ENCODE data around the gene SEMA5B.

Gene SEMA5B

DNA sequence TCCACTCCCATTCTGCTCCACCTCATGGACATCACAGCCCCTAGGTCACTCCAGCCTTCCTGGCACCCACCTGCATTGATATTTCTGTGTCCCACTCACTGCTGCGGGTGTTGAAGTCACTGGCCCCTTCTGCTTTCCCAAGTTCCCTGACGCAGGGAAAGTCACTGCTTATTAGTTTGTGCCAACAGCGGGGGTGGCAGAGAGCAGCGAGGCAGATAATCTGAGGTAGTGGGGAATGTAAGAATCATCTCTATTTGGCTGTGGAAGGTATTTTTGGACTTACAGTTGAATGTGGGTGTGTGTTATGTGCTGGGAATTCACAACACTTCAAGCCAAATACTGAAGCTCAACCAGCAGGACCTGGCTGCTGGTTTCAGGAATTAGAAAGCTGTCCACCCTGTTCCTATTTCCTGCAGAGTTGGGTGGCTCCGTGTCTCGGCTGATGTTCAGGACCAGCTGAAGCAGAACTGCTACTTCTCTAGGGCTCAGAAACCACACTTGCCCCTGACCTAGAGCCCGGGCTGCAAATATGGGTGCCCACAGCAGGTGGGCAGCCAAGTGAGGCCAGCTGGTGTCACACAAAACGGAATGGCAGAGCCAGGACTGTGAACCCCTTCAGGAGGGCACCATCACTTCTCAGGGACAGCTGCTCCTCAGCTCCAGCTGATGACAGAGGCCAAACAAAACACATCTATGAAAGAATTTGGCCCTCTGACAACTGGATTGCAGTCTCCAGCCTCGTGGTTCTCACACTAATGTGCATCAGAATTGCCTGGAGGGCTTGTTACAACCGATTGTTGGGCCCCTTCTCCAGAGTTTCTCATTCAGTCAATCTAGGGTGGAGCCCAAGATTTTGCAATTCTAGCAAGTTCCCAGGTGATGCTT is 57.7 kb downstream of the SEMA5B start:
- H3K9ac ChIP-seq = no peak overlapping the region
- TF ChIP-seq, protein P1, sequence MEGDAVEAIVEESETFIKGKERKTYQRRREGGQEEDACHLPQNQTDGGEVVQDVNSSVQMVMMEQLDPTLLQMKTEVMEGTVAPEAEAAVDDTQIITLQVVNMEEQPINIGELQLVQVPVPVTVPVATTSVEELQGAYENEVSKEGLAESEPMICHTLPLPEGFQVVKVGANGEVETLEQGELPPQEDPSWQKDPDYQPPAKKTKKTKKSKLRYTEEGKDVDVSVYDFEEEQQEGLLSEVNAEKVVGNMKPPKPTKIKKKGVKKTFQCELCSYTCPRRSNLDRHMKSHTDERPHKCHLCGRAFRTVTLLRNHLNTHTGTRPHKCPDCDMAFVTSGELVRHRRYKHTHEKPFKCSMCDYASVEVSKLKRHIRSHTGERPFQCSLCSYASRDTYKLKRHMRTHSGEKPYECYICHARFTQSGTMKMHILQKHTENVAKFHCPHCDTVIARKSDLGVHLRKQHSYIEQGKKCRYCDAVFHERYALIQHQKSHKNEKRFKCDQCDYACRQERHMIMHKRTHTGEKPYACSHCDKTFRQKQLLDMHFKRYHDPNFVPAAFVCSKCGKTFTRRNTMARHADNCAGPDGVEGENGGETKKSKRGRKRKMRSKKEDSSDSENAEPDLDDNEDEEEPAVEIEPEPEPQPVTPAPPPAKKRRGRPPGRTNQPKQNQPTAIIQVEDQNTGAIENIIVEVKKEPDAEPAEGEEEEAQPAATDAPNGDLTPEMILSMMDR (conservative IDR thresholded peaks at IDR 0.05; ENCODE audit: low read depth, low read length) = no peak

DNA sequence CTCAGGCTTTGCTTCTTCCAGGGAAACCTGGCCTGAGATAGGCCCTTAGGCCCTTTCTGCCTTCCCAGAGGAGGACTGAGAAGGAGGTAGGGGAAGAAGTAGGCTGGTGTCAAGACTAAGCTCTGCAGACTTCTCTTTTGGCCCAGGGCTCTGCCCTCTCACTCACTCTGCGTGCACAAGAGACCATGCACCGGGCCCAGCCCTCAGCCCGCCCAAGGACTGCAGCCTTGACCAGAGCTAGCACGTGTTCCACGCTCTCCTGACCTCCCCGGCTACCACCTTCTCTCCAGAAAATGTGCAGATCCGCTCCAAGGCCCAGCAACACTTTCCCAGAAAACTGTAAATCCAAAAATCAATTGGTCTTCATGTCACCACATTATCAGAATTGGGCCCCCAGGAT is 59.8 kb downstream of the SEMA5B start:
- no peak overlapping the region for H3K4me2 ChIP-seq
- TF ChIP-seq, protein P1 (conservative IDR thresholded peaks at IDR 0.05; ENCODE audit: low read depth, low read length) = no peak
- no peaks in the 10 kb centered on the region for H3K27me3 ChIP-seq (ENCODE audit: insufficient read depth, low read depth)
- H3K79me2 ChIP-seq (ENCODE audit: insufficient read depth, low read depth) = no peaks in the 10 kb centered on the region
- H4K20me1 ChIP-seq (ENCODE audit: insufficient read depth) = no peaks in the 10 kb centered on the region
- no peak overlapping the region for H2AFZ ChIP-seq (ENCODE audit: low read depth)
- H3K9ac ChIP-seq = no peak overlapping the region
- no peaks in the 10 kb centered on the region for H3K4me1 ChIP-seq (ENCODE audit: low read depth, poor library complexity, severe bottlenecking)
- no peak overlapping the region for H3K27ac ChIP-seq
- H3K4me3 ChIP-seq (IDR thresholded peaks at IDR 0.05; ENCODE audit: insufficient read depth, low read depth, low read length) = no peak overlapping the region
- H3K36me3 ChIP-seq (ENCODE audit: insufficient read depth) = no peaks in the 10 kb centered on the region

More for the DNA sequence above, 57.7 kb downstream of the SEMA5B start:
- Histone ChIP-seq H3K36me3 (ENCODE audit: insufficient read depth) (no peaks in the 10 kb centered on the region), H3K27ac (no peak overlapping the region), H3K4me2 (no peak overlapping the region), H2AFZ (ENCODE audit: low read depth) (no peak overlapping the region), H3K79me2 (ENCODE audit: insufficient read depth, low read depth) (no peaks in the 10 kb centered on the region), H3K4me1 (ENCODE audit: low read depth, poor library complexity, severe bottlenecking) (no peaks in the 10 kb centered on the region), H3K27me3 (ENCODE audit: insufficient read depth, low read depth) (no peaks in the 10 kb centered on the region), H4K20me1 (ENCODE audit: insufficient read depth) (no peaks in the 10 kb centered on the region), H3K4me3 (IDR thresholded peaks at IDR 0.05; ENCODE audit: insufficient read depth, low read depth, low read length) (no peak overlapping the region)

DNA sequence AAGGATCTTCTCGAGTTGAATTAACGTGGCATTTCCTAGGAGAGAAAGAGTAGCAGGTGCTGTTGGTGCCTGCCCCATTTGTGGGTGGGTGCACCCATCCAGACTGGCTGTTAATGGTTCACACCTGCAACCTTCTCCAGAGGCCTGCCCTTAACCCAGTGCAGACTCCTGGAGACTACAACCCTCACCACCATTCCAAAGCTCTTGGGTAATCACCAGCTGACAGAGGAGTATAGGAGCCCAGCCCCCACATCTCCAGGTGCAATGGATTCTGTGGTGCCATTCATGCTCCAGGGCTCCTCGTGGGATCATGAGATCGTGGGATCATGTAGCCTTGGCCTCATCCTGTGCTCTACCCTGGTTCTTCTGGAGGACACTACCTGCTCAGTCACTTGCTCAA is 60.2 kb downstream of the SEMA5B start:
- Histone ChIP-seq H3K27ac (no peak overlapping the region), H3K4me1 (ENCODE audit: low read depth, poor library complexity, severe bottlenecking) (no peaks in the 10 kb centered on the region), H3K4me3 (IDR thresholded peaks at IDR 0.05; ENCODE audit: insufficient read depth, low read depth, low read length) (no peak overlapping the region), H3K36me3 (ENCODE audit: insufficient read depth) (no peaks in the 10 kb centered on the region), H3K4me2 (no peak overlapping the region), H3K27me3 (ENCODE audit: insufficient read depth, low read depth) (no peaks in the 10 kb centered on the region), H4K20me1 (ENCODE audit: insufficient read depth) (no peaks in the 10 kb centered on the region), H2AFZ (ENCODE audit: low read depth) (no peak overlapping the region), H3K9ac (no peak overlapping the region), H3K79me2 (ENCODE audit: insufficient read depth, low read depth) (no peaks in the 10 kb centered on the region)
- TF ChIP-seq, protein P1 (conservative IDR thresholded peaks at IDR 0.05; ENCODE audit: low read depth, low read length) = no peak

DNA sequence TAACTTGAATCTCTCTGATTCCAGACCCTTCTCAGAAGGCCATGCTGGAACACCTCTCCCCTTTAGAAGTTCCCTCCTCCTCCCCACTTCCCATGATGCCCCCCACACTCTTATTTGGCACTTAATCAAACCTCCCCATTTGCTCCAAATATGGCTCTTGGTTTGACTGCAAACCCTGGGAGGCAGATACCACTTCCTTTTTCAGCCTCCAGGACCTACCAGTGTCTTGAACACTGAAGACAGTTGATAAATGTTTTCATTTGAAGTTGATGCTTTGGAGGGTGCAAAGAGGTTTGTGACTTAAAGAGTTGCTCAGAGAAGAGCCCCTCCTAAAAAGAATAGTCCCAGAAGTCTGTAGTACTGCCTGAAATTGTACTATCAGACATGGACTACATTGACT is 61.5 kb downstream of the SEMA5B start:
- no peaks in the 10 kb centered on the region for H4K20me1 ChIP-seq (ENCODE audit: insufficient read depth)
- H3K4me1 ChIP-seq (ENCODE audit: low read depth, poor library complexity, severe bottlenecking) = no peaks in the 10 kb centered on the region
- TF ChIP-seq, protein P1 (conservative IDR thresholded peaks at IDR 0.05; ENCODE audit: low read depth, low read length) = no peak
- H2AFZ ChIP-seq (ENCODE audit: low read depth) = no peak overlapping the region
- no peak overlapping the region for H3K4me2 ChIP-seq
- H3K27ac ChIP-seq = no peak overlapping the region
- H3K27me3 ChIP-seq (ENCODE audit: insufficient read depth, low read depth) = no peaks in the 10 kb centered on the region
- H3K9ac ChIP-seq = no peak overlapping the region
- no peaks in the 10 kb centered on the region for H3K36me3 ChIP-seq (ENCODE audit: insufficient read depth)
- H3K79me2 ChIP-seq (ENCODE audit: insufficient read depth, low read depth) = no peaks in the 10 kb centered on the region
- H3K4me3 ChIP-seq (IDR thresholded peaks at IDR 0.05; ENCODE audit: insufficient read depth, low read depth, low read length) = no peak overlapping the region

Measured in KMS-11 (cell line).